HS-27A (cell line): ENCODE data around the gene RFX2.
"Not testable (repeated sequence)": the region's sequence is repeated elsewhere in the genome, so short reads cannot be mapped to it uniquely, and the experiment has no call there.

Source experiments
- DNase-seq: peaks from one replicate; pipeline ENCODE4 v3.0.0-alpha.2; 2012; ENCODE audit warnings: low read depth, missing footprints

RFX2 gene

DNA sequence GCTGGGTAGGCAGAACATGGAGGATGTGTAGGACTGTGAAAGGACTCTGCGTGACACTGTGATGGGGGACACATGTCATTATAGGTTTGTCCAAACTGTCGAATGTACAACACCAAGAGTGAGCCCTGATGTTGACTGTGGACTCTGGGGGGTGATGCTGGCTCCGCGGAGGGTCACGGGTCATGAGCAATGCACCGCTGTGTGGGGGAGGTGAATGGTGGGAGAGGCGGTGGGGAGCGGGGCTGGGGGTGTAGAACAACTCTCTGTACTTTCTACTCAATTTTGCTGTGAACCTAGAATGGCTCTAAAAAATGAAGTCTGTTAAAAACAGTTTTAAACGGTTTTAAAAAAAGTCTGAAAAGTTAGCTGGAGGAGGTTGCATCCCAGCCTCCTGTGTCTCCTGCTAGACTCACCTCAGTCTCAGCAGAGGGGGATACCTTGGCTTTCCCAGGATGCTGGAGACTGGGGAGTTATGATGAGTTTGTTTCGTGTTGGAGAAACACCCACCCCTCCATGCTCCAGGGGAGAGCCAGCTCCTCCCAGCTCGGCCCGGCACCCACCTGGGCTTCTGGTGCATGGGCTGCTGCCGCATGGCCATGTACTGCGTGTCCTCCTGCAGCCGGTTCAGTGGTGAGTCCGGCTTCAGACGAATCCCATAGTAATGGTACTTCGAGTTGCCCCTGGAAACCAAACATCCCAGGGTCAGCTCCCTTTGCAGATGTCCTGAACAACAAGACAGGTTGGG is 97.7 kb downstream of the RFX2 start:
- no peak for DNase-seq

DNA sequence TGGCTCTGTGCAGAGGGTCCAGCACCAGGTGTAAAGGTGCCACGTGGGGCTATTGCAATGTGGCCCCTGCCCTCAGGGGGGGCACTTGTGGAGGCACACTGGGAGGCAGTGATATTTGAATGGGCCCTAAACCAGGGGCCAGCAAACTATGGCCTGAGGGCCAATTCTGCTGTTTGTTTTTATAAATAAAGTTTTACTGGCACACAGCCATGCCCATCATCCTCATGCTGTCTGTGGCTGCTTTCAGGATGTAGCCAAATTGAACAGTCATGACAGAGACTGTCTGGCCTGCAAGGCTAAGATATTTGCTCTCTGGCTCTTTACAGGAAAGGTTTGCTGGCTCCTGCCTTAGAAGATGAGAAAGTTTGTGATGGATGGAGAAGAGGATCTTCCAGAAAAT is 98.5 kb downstream of the RFX2 start:
- no peak for DNase-seq

DNA sequence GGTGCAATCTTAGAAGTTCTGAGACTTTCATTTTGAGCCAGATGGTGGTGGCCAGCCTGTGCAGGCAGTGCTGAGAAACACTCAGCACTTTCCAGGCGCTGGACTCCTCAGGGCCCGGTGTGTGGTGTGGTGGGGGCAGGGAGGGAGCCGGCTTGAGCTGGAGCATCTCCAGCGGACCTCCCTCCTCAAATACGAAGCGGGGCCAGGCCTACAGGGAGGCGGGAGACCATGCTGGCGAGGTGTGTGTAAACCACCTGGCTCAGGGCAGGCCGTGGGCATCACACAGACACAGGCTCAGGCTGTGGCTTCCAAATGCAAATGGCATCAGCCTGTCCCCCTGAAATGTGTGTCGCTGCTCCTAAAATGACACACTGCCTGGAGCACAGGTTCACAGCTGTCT is 99.1 kb downstream of the RFX2 start:
- no peak for DNase-seq

DNA sequence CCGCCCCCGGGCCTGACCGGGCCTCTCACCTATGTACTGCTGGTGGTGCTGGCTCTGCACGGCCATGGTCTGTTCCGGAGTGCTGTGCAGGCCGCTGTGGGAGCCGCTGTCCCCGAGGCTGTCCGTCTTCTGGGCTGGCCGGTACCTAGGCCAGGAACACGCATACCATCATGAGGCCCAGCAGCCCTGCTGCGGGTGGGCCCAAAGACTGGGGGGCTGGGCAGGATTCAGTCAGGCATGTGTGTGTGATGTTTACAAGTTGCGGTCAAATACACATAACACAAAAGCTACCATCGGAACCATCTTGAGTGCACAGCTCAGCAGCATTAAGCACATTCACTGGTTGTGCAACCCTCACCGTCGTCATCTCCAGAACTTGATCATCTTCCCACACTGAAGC is 100.2 kb downstream of the RFX2 start:
- DNase-seq: no peak

DNA sequence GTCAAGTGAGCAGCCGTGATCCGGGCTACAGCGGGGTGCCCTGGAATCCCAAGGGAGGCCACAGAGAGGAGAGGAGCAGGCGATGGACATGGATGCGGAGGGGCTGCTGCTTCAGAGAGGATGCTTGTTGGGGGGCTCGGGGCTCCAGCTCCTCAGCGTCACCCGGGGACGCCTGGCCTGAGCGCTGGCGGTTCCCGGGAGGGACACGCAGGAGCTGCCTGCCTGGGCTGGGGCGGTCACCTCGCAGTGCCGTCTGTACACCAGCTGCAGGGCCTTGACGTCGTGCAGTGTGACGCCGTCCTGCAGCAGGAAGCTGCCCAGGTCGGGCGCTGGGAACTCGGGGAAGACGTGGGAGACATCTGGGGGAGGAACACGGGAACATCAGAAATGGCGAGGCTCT is 102.4 kb downstream of the RFX2 start:
- no peak for DNase-seq

DNA sequence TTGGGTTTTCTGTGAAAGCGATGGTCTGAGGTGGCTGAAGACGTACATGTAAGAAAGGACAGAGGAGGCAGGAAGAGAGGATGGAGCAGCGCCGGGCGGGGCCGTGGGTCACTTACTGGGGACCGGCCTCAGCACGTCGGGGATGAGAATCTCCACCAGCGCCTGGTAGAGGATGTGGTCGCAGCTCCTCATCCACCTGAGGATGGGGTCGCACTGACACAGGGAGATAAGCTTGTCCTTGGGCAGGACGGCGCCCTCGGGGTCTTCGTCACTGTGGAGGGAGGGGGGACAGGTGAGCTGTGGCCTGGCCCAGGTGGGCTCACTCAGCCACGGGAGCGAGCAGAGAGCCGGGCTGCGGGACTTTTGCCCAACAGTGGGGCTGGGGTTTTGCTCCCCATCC is 103.4 kb downstream of the RFX2 start:
- DNase-seq: no peak

DNA sequence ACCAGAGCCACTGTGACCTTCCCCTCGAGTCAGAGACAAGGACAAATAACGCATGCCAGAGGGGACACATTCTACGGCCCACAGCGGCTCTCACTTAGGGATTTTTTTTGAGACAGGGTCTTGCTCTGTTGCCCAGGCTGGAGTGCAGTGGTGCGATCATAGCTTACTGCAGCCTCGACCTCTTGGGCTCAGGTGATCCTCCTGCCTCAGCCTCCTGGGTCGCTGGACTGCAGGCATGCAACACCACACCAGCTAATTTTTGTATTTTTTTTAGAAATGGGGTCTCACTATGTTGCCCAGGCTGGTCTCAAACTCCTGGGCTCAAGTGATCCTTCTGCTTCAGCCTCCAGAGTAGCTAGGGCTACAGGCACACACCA is 104.2 kb downstream of the RFX2 start:
- not testable (repeated sequence) for DNase-seq

DNA sequence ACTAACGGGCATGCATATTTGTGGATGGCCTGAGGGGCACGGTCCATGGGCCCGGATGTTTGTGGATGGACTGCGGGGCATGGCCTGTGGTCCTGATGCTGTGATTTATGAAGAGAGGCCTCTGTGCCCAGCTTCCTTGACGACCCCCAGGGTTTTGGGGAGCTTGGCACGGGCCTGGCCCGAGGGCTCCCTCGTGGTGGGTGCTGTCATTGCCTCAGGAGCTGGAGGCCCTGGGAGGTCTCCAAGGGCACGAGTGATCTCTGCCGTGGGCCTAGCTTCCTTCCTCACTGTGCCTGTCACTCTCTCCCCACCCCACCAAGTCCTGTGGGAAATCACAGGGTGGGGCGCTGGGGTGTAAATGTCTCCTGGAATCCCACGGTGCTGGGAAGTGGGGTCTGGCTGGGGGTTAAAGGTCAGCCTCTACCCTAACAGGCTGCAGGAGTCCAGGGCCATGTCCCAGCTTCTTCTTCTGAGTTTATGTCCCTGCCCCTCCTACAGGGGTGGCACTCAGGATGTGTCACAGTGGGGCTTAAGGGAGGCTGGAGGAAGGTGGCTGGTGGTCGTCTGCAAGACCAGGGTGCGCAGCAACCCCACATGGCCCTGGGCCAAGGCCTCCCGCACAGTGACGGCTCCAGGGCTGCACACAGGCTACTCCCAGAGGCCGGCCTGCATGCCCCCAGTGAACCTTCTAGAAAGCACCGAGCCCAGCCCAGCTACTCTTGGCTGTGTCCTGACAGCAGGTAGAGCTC is 104.8 kb downstream of the RFX2 start:
- DNase-seq: no peak

DNA sequence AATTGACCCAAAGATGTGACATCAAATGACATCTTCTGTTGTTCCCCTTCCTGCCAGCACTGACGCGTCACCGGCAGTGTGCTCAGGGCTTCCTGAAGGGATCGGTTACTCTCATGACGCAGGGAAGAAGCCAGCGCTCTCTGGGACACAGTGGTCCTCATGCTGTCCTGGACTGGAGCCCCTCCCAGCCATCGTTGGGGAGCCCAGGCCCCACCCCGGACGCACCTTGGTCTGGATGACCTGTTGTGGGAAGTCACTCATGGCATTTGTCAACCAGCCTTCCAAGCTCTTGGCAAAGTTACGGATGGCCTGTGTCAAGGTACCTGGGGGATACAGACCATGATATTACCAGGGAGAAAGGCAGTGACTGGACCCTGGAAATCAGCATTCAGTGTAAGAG is 106.3 kb downstream of the RFX2 start:
- no peak for DNase-seq

DNA sequence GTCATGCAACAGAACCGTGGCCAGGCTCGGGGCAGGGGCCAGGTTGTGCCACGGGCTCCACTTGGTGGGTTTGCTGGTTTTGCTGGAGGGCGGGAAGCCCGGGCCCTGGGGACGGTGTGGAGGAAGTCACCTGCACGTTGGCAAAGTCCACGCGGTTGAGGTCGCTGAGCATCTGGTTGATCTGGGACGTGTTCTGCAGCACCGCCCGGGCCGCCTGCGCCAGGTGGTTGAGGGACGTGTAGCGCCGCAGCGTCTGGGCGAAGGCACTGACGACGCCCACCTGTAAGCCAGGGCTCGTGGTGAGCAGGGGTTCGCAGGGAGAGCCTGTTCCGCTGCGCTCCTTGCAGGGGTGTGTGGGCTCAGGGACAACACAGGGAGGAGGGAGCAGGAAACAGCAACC is 107.7 kb downstream of the RFX2 start:
- no peak for DNase-seq

DNA sequence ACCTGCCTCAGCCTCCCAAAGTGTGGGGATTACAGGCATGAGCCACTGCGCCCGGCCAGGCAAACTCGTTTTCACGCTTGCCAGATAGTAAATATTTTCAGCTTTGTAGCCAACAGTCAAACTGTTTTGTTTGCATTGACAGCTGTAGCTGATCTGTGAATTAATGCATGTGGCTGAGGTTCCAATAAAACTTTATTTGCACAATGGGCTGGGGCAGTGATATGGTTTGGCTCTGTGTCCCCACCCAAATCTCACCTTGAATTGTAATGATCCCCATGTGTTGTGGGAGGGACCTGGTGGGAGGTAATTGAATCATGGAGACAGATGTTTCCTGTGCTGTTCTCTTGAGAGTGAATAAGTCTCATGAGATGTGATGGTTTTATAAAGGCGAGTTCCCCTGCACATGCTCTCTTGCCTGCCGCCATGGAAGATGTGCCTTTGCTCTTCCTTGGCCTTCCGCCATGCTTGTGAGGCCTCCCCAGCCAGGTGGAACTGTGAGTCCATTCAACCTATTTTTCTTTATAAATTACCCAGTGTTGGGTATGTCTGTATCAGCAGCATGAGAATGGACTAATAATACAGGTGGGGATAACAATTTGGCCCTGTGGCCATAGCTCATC is 110.0 kb downstream of the RFX2 start:
- DNase-seq: no peak

DNA sequence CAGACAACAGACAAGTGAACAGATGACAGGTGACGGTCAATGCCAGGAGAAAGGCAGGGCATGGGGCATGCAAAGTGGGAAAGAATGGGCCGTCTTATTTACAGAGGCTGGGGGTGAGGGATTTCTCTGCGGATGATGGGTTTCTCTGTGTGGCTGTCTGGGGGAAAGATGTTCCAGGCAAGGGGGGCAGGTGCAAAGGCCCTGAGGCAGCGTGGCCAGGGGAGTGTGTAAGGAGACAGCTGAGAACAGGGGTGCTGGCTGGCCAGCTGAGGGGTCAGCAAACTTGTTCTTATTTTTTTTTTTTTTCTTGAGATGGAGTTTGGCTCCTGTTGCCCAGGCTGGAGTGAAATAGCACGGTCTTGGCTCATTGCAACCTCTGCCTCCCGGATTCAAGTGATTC is 110.6 kb downstream of the RFX2 start:
- no peak for DNase-seq

DNA sequence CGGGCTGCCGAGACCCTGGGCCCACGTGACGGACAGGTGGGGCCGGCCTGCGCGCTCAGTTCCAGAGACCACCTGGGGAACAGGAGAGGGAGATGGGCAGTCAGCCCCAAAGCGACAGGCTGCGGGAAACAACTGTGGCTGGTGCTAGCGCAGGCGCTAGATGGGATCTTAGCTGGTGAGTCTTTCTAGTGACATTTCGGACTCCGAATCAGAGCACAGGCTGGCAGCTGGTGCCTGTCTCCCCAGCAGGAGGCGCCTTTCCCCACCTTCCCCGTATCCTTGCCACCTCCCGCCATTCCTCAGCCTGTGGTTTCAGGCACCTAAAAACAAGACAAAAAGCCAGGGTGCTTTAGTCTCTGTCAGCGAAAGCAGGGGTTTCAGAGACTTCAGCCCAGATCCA is 112.9 kb downstream of the RFX2 start:
- DNase-seq: no peak

DNA sequence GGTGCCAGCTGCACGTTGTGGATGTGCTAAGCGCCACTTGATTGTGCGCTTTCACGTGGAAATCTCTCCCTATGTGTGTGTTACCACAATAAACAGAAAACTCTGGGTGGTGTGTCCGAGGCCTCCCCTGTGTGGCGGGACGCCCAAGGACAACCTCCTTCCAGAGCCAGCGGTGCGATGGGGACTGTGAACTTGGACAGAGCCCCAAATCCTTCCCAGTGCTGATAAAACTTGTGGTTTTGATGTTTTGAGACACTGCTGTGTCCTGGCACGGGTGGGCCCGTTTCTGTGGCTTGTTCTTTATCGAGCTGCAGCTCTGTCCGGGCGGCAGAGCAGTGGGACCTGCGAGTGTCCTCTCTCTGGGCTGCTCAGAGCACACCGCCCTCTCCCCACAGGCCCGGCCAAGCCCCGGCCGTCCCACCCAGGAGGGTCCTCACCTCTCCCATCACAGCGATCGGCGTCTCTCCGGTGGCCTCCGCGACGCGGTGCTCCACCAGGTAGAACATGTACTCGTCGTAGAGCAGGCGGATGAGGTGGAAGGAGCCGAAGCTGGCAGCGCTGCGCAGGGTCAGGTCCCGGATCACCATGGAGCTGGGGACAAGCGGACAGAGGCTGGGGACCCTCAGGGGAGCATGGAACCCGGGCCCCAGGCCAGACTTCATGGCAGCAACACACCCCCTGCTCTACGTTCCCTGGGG is 113.5 kb downstream of the RFX2 start:
- no peak for DNase-seq

DNA sequence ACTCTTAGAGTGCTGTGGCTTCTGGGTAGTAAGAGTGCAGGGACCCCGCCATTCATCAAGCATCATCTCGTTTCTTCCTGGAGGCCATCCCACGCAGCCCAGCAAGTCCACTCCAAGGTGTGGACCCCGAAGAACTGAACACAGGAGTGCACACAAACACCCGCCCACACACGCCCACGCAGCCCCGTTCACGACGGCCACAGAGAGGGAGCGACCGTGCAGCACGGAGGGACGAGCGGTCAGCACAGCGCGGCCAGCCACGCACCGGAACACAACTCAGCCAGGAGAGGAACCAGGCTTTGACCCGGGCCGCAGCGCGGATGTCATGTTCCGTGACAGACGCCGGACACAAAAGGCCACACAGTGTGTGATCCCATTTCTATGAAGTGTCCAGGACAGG is 114.2 kb downstream of the RFX2 start:
- DNase-seq: no peak

DNA sequence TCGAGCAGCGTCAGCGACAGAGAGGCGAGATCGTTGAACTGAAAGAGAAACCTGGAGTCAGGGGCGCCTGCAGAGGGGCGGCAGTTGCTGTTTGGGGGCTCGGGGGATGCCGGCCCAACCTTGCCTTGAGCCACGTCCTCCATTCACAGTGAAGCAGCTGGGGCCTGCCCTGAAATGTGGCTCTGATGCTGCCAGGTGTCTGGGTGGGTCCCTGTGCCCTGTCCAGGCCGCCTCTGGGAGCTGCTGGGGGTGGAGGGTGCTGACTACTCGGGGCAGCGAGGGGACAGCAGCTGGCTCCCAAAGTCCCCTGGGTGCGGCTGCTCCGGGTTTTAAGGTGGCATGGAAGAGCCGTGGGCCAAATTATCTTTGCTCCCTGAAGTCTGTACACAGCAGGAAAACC is 114.7 kb downstream of the RFX2 start:
- no peak for DNase-seq

DNA sequence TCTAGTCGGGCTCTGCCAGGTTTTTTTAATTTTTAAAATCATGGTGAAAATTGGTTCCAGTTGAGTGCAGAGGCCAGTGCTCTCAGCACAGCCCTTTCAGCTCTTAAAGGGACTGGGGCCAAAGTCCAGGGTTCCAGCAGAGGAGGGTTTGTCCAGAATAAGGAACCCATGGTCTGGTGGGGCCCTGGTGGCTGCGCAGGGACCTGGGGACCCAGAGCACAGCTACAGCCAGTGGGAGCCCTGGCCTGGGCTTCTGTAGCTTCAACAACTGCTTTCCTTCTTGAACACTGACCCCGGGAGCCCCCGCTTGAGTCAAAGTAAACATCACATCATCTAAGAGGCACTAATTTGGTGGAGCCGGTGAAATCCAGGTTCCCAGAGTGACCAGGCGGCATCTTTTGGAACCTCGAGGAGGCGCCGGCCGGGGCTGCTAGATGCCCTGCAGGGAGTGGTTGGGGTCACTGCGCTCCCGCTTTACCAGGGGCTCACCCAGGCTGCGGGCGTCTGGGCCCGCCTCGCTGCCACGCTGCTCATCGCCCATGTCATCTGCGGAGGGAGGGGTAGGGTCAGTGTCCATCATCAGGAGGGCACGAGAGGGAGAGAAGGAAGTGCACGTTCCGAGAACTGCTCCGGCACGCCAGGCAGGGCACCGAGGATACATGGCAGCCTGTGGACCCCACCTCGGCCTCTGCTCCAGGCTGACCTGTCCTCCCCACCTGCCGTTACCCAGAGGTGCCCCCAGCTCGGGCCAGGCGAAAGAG is 115.7 kb downstream of the RFX2 start:
- DNase-seq: no peak

DNA sequence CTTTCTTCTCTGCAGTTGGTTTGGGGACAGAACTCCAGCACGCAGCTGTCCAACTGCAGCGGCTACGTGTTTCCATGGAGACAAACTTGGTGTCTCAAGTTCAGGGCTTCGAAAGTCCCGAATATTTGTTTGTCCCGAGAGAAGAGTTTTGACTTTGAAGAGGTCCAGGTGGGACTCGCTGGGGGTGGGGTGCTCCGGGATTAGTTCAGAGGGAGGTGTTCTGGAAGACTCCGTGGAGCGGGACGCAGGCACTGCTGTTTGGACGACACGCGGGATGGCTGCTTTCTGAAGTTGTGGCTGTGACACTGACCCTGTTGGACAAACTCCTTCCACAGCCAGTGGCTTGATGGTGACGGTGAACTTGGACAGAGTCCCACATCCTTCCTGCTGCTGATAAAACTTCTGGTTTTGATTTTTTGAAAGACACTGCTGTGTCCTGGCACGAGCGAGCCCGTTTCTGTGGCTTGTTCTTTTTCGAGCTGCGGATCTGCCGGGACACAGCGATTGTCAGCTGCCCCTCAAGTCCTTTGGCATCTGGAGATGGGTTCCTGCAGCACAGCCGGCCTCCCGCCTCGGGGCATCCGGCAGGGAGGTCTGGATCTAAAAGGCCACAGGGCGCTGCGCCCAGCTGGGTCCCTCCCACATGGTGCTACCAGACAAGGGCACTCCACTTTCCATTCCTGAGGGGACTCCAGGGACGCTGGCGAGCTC is 116.5 kb downstream of the RFX2 start:
- DNase-seq: no peak

DNA sequence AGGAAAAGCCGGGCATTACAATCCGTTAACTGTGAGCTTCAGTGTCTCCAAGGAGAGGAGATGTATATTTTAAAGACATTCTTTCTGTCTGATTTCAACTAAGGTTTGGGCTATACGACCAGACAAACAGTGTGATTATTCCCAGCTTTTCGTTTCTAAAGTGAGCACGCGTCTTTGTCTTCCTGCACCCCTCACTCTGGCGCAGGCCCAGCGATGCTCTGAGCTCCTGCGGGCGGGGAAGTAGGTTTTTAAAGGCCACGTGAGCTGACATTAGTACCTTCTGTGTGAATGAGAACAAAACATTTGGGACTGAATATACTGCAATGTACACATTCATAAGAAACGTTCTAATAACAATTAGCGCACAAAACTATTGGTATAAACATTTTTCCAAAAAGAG is 117.1 kb downstream of the RFX2 start:
- no peak for DNase-seq

DNA sequence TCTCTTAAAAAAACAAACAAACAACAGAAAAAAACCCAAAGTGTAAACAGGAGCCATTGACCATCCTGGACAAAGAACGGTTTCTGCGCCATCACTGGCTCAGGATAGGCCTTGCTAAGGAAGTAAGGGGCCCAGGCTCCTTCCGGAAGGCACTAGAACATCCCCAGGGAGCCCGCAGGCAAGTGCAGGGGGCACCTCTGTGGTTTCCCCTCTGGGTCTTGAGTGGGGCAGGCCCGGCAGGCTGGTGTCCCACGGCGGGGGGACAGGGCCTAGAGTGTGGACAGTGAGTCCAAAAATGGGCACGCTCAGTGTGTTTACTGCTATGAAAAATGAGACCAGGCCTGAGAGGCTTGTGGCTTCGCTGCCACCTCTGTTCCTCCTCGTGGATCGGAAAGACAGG is 117.5 kb downstream of the RFX2 start:
- DNase-seq: no peak

DNA sequence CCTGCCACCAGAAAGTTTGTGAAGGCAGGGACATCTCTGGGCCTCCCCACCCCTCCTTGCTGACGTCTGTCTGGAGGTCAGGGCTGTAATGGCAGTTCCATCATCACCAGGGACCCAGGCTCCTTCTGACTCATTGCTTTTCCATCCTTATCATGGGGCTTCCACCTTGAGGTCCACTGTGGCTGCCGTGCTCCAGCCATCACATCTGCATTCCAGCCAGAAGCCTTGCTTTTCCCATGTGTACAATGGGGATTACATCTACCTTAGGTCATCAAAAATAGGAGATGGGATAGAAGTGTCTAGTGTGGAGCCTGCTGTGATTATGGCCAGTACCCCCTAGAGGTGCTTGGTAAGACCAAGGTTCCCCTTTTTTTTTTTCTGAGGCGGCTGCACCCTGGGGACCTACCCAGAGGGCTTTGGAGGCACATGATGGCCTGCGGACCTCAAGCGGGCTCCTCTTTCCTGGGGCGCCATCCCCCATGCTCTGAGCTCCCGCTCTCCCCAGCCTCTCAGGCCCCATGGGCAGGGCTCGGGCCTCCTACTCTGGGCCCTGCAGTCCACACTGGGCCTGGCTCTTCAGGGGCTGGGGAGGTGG is 119.0 kb downstream of the RFX2 start:
- no peak for DNase-seq
